ENCODE data around the gene WASHC4.

The WASHC4 gene

GRCh38 chr12:105214670-105215375 lies 107.3 kb downstream of the WASHC4 start:
- DNase-seq, result no peak

- no peak for DNase-seq
These were observed 110.9 kb downstream of the WASHC4 start for GRCh38 chr12:105218434-105218833.
